HG02798 (cell line): ENCODE measurements around the gene PAFAH1B1.

Experiments used
- ATAC-seq: cut with Tn5 transposase; IDR thresholded peaks from one replicate; pipeline ENCODE4 v1.9.1; 2021; ENCODE audit warnings: mild to moderate bottlenecking; ENCODE audit not compliant: unreplicated experiment, poor library complexity

Gene PAFAH1B1

GRCh38 chr17:2700491-2701141 is 107.2 kb downstream of the PAFAH1B1 start:
- ATAC-seq: no peak

DNA sequence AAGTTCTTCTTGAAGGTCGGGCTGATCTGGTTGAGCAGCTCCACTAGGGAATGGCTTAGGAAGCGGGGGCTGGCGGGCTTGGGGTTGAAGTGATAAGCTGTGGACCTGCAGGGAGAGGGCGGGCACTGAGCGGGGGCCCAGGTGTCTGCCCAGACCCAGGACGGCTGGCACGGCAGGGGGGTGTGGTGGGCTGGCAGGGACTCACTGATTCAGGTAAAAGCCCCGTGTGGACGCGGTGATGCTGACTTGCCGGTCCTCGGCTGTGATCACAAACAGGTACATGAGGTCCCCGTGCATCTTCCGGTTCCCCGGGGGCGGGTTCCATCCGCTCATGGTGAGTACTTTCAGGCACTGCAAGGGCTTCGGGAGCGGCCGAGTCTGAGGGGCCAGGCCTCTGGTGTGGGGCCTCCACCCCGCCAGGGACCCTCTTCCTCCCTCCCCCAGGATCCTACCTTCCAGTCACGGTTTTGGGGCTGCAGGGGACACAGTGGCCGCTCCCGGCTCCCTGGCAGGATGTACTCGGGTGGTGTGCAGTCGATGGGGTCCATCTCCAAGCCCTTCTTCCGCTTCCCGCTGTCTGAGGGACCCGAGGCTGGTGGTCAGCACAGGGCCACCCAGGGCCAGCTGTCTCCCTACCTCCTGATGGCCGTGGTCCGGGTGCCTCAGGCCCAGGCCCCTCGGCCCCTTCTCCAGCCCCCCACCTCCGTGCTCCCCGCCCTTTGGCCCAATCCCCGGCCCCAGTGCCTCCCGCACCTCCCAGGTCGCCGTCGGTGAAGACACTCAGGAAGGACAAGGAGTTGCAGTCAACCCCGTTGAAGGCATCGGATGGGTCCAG is 107.9 kb downstream of the PAFAH1B1 start:
- ATAC-seq: no peak

DNA sequence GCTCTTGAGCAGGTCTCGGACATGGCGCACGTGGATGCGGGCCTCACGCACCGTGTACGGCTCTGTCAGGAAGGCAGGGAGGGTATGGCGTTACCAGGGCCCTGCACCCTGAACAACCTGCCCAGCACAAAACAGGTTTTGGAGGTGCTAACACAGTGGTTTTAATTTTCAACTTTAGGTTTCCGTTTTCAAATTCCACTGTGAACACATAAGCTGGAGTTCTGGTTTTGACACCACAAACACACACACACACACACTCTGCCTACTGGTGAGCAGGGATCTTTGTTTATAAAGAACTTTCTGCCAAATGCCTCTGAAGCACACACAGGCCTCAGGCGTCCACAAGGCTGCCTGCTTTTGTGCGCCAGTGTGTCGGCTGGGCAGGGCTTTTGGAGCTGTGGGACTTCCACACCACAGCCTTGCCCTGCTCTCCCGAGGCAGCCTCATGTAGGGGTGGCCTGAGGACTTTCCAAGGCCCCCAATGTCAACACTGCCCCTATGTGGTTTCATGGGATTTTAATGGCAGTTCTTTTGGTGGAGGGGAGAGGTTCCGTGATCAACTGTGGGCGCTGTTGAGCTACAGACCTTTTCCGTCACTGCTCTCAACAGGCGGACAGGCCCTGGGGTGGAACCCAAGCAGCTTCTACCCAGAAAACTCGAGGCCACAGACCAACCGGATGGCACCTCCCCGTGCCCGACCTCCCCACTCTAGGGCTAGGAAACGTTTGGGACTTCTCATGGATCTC is 108.7 kb downstream of the PAFAH1B1 start:
- no peak for ATAC-seq

- no peak for ATAC-seq
Measured at GRCh38 chr17:2703181-2703580, 109.7 kb downstream of the PAFAH1B1 start.

- no peak for ATAC-seq
Measured at GRCh38 chr17:2703606-2704005, 110.2 kb downstream of the PAFAH1B1 start.

- ATAC-seq: no peak
Measured at GRCh38 chr17:2704031-2704889, 110.8 kb downstream of the PAFAH1B1 start.

DNA sequence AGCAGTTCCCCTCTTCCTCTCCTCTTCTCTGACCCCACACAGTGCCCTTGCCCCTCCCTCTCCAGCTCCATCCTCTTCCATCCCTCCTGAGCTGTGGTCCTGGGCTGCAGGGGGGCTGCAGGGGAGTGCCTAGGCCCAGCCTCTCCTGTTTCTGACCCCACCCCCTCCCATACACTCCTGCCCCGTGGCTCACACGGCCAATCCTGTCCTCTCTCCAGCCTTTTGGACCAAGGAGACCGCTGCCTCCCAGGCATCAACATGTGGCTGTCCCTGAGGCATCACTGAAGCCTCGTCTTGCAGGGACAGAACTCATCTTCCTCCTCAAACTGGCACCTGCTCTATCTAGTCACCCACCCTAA is 111.4 kb downstream of the PAFAH1B1 start:
- ATAC-seq: no peak

- ATAC-seq: no peak
Measured at GRCh38 chr17:2705263-2705662, 111.8 kb downstream of the PAFAH1B1 start.

- no peak for ATAC-seq
Measured at GRCh38 chr17:2705888-2706795, 112.7 kb downstream of the PAFAH1B1 start.

DNA sequence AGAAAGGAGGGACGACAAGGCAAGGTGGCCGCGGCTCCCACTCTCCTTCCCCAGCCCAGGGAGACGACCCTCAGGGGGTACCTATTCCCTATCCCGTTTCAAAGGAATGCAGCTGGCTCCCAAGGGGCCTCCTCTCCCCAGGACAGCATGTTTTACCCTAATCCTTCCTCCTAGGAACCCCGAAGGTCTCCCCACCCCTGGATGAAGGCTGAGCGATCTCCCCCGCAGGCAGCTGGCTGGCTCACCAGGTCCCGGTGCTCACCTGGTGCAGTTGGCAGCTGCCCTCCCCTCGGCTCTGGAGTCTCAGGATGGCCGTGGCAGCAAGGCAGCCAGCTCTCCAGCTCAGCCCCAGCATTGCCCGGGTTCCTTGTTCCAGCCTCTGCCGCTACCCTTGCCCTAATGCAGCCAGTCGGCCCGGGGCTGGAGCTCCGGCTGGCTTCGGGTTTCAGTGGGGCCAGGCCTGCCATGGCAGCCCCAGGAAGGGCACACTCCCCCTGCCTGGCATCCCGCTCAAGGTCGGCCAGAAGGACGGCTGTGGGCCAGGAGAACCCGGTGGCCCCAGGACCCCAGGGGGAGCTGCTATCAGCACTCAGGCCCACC is 113.6 kb downstream of the PAFAH1B1 start:
- ATAC-seq: no peak

GRCh38 chr17:2707721-2708584 is 114.5 kb downstream of the PAFAH1B1 start:
- no peak for ATAC-seq

GRCh38 chr17:2708585-2709182 is 115.2 kb downstream of the PAFAH1B1 start:
- ATAC-seq: no peak

DNA sequence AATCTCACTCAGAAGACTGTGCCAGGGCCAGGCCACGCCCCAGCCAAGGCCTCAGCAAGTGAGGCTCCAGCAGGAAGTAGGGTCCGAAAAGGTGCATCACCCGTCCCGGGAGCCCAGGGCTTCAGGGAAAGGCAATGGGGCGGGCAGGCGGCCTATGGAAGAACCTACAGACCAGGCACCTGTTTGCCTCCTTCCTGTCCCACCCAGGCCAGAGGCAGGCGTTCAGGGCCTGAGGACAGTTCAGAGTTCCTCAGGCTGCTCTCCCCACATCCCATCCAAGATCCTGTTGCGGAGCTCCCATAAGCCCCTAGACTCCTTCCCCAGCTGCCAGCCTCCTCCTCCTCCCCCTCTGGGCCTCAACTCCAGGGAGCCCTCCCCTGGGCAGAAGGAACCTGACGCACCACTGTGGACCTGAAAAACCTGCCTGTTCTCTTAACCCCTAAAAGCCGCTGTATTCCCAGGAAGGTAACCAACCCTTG is 115.8 kb downstream of the PAFAH1B1 start:
- peak; percentile 22 for ATAC-seq

- ATAC-seq: no peak
Measured at GRCh38 chr17:2710071-2710802, 116.8 kb downstream of the PAFAH1B1 start.

DNA sequence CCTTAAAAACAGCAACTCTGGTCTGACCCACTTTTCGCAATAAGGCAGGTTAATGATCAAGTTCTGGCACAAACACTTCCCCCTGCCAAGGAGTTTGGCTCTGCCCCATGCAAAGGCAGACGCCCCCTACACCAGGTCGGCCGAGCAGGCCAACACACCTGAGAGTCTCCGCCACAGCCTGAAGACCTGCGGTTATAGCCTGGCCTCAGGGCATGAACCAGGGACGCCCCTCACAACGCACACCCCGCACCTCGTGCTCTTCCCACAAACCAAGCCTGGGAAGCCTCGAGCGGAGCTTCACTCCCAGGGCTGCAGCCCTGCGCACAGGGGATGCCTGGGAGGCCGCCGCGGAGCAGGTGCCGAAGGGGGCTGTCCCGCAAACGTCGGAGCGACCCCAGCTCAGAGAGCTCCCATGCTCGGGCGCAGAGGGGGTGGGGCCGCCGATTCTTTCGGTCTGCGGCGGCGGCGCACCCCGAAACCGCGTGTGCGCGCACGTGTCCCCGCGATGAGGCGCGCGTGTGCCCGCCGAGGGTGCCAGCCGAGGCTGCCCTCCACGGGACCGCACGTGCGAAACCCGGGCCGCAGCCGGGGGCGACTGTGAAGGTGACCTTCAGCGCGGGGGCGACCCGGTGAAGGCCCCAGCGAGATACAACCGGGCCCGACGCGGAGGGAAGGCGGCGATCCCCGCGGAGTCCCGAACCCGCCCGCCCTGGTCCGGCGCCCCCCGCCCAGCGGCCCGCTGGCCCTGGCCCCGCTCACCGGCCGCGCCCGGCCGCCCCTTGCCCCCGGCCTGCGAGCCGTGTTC is 117.6 kb downstream of the PAFAH1B1 start:
- peak; percentile 26 for ATAC-seq
